Measurements from ENCODE around the gene PDE7B. TPM values are rescaled to one million over a fixed set of nuclear protein-coding genes. Genes with fewer than 3 reads are reported as not detected.

Gene PDE7B
- total RNA-seq, 4 donors from 2014 or later = 1.4 to 11.6 (median 3.5) TPM

DNA sequence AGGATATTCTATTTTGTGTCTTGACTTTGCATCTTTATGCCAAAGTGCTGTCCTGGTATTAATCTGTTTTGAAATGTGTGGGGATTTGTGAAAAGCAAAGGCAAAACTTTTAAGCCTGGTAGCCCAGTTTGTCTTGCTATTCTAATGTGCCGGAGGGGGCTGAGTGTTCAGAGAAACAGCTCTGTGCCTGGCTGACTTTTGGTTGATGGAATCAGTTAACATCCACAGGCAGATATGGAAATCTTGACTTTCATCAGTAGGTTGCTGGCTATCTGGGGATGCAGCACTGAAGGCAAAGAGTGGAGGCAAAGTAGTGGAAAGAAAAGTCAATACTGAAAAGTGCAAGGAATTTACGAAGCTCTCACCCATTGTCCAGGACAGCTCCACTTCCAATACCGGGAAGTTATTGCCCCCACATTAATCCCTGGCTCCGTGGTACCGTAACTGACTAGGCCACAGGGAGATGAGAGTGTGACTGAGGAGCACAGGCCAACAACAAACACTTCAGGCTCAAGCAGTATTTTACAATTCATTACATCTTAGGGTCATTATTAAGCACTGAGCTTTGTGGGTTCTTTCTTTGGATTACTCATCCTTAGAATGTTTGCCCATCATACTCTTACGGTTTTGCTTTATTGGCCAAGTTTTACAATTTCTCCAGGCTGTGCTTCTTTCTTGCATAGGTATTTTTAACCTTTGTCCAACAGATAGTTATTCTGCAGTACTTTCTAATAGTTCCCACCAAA lies 234.0 kb downstream of the PDE7B start:
- no peak for DNase-seq
- Histone ChIP-seq H3K27me3 (no peaks in the 10 kb centered on the region), H3K4me3 (no peak overlapping the region), H3K9me3 (no peaks in the 10 kb centered on the region), H3K36me3 (no peaks in the 10 kb centered on the region), H3K27ac (peak overlapping the region in 2 of 4 donors; percentile 28), H3K4me1 (no peaks in the 10 kb centered on the region)
- TF ChIP-seq CTCF (IDR thresholded peaks at IDR 0.05) = no peak
- TF ChIP-seq POLR2A (IDR thresholded peaks at IDR 0.05) = no peak

DNA sequence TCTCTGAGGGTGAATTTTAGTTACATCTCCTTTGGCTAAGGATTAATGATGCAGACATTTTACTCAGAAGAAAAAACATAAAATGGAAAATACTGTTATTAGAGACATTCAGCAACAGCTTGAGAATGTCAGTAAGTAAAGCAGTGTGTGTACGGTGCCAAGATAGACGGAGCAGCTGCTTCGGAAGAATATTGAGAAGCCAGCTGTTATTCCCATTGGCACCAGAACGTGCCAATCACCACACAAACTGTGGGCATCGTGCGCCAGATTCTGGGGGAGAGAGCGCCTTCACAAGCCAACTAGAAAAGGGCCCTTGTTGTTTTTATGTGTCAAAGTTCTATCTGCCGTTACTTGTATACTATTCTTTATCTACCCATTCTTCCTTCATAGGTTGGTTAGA lies 235.2 kb downstream of the PDE7B start:
- no peak for DNase-seq
- Histone ChIP-seq H3K9me3 (no peaks in the 10 kb centered on the region), H3K36me3 (no peaks in the 10 kb centered on the region), H3K4me1 (no peaks in the 10 kb centered on the region), H3K4me3 (no peak overlapping the region), H3K27ac (peak overlapping the region in 1 of 4 donors; percentile 3), H3K27me3 (no peaks in the 10 kb centered on the region)
- TF ChIP-seq CTCF (IDR thresholded peaks at IDR 0.05) (no peak), POLR2A (IDR thresholded peaks at IDR 0.05) (no peak)

DNA sequence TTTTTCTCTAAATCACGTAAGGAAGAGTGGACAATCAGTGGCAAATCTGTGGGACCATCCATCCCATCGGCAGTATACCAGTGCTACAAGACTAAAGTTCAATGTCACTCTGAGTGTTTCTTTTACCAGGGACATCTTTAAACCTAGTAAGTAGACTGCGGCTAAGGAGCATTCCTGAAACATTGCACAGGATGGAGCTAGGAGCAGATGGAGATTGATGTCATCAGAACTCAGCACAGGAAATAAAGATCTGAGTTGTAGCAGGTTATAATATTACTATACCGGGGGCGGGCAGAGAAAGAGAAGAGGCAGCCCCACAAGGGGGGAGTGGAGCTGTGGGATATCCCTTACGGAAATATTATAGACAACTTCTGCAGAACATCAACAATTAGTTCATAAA lies 236.5 kb downstream of the PDE7B start:
- Histone ChIP-seq H3K27ac (no peak overlapping the region), H3K4me1 (no peaks in the 10 kb centered on the region)
- no peak for DNase-seq

DNA sequence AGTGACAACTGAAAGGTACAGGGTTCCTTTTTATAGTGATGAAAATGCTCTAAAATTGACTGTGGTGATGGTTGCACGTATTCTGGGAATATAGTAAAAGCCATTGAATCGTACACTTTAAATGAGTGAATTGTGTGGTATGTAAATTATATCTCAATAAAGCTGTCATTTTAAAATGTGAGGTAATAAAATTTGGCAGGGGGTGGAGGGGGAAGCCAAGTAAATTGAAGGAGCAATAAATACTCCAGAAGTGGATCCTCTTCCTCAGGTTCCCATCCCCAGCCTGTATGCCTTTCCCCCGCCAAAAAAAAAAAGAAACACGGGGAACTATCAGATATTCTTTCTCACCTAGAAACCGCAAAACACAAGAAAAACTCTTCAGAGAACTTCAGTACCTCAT lies 237.2 kb downstream of the PDE7B start:
- DNase-seq = no peak
- no peaks in the 10 kb centered on the region for H3K4me1 ChIP-seq
- no peak overlapping the region for H3K4me3 ChIP-seq
- no peaks in the 10 kb centered on the region for H3K27me3 ChIP-seq
- H3K9me3 ChIP-seq = no peaks in the 10 kb centered on the region
- H3K36me3 ChIP-seq = no peaks in the 10 kb centered on the region
- no peak for TF ChIP-seq POLR2A (IDR thresholded peaks at IDR 0.05)
- TF ChIP-seq CTCF (IDR thresholded peaks at IDR 0.05) = no peak
- H3K27ac ChIP-seq = no peak overlapping the region

More for the DNA sequence above, 236.5 kb downstream of the PDE7B start:
- Histone ChIP-seq H3K36me3 (no peaks in the 10 kb centered on the region), H3K27me3 (no peaks in the 10 kb centered on the region), H3K4me3 (no peak overlapping the region), H3K9me3 (no peaks in the 10 kb centered on the region)
- TF ChIP-seq CTCF (IDR thresholded peaks at IDR 0.05) (no peak), POLR2A (IDR thresholded peaks at IDR 0.05) (no peak)

- Histone ChIP-seq H3K9me3 (no peaks in the 10 kb centered on the region), H3K4me3 (no peak overlapping the region), H3K27me3 (no peaks in the 10 kb centered on the region), H3K4me1 (no peaks in the 10 kb centered on the region), H3K36me3 (no peaks in the 10 kb centered on the region), H3K27ac (no peak overlapping the region)
- no peak for DNase-seq
- TF ChIP-seq POLR2A (IDR thresholded peaks at IDR 0.05) (no peak), CTCF (IDR thresholded peaks at IDR 0.05) (no peak)
These were observed 238.4 kb downstream of the PDE7B start for GRCh38 chr6:136089876-136090275.

All from Peyer's patch (tissue), 4 donors.